Muscle layer of colon (tissue), 2 donors: ENCODE measurements around the gene PHF21B.

Source experiments
- H3K27ac ChIP-seq: one replicate; pipeline ENCODE4 v1.7.0; 2013; ENCODE audit warnings: low read depth, mild to moderate bottlenecking, low read length, moderate library complexity
- H3K27me3 ChIP-seq, 2 donors: one replicate each; pipeline ENCODE4 v1.7.0; 2013; ENCODE audit warnings: low read length in 2 of 2, mild to moderate bottlenecking in 2 of 2; ENCODE audit not compliant: insufficient read depth in 2 of 2, control insufficient read depth in 1 of 2
- H3K36me3 ChIP-seq: one replicate; pipeline ENCODE4 v1.7.0; 2013; ENCODE audit warnings: mild to moderate bottlenecking, low read length; ENCODE audit not compliant: insufficient read depth
- H3K4me1 ChIP-seq: one replicate; pipeline ENCODE4 v1.7.0; 2013; ENCODE audit warnings: mild to moderate bottlenecking, low read length; ENCODE audit not compliant: insufficient read depth
- H3K4me3 ChIP-seq, 2 donors: one replicate each; pipeline ENCODE4 v1.7.0; 2013; ENCODE audit warnings: low read length in 2 of 2, low read depth in 1 of 2, mild to moderate bottlenecking in 1 of 2, moderate library complexity in 1 of 2
- H3K9ac ChIP-seq: one replicate; pipeline ENCODE4 v1.7.0; 2013; ENCODE audit warnings: low read length
- H3K9me3 ChIP-seq: one replicate; pipeline ENCODE4 v1.7.0; 2013; ENCODE audit warnings: mild to moderate bottlenecking, low read length
- donor health status: abdominal sarcoma.
- donor health status: Adenocarcinoma of cecum.

The PHF21B gene

GRCh38 chr22:44894321-44894720, 115.5 kb downstream of the PHF21B start:
- Histone ChIP-seq H3K27me3 (no peaks in the 10 kb centered on the region), H3K4me3 (no peak overlapping the region), H3K27ac (no peak overlapping the region), H3K9ac (no peak overlapping the region), H3K36me3 (no peaks in the 10 kb centered on the region), H3K4me1 (no peaks in the 10 kb centered on the region), H3K9me3 (no peaks in the 10 kb centered on the region)

DNA sequence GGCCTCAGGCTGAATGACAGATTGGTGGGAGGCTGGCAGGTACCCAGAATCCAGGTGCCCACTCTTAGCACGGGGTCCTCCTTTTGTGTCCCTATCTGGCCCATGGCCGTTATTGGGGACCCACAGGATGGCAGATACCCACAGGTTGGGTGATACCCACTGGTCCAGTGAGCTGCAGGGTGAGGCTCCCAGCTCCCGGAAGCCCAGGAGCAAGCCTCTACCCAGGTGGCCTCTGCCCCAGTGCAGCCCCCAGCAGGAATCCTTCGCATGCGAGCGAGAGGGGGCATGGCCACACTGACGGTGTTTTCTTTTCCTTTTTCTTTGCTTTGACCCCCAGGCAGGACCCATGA, 116.1 kb downstream of the PHF21B start:
- no peaks in the 10 kb centered on the region for H3K36me3 ChIP-seq

GRCh38 chr22:44892803-44893730, 116.7 kb downstream of the PHF21B start:
- H3K4me1 ChIP-seq: no peaks in the 10 kb centered on the region
- H3K9me3 ChIP-seq: no peaks in the 10 kb centered on the region
- H3K36me3 ChIP-seq: no peaks in the 10 kb centered on the region
- no peak overlapping the region for H3K9ac ChIP-seq
- H3K4me3 ChIP-seq: no peak overlapping the region
- H3K27ac ChIP-seq: no peak overlapping the region
- no peaks in the 10 kb centered on the region for H3K27me3 ChIP-seq

More for the DNA sequence above, 116.1 kb downstream of the PHF21B start:
- Histone ChIP-seq H3K4me3 (no peak overlapping the region), H3K27me3 (no peaks in the 10 kb centered on the region), H3K27ac (no peak overlapping the region), H3K9ac (no peak overlapping the region), H3K9me3 (no peaks in the 10 kb centered on the region), H3K4me1 (no peaks in the 10 kb centered on the region)

GRCh38 chr22:44892243-44892642, 117.6 kb downstream of the PHF21B start:
- Histone ChIP-seq H3K27me3 (no peaks in the 10 kb centered on the region), H3K9me3 (no peaks in the 10 kb centered on the region)

DNA sequence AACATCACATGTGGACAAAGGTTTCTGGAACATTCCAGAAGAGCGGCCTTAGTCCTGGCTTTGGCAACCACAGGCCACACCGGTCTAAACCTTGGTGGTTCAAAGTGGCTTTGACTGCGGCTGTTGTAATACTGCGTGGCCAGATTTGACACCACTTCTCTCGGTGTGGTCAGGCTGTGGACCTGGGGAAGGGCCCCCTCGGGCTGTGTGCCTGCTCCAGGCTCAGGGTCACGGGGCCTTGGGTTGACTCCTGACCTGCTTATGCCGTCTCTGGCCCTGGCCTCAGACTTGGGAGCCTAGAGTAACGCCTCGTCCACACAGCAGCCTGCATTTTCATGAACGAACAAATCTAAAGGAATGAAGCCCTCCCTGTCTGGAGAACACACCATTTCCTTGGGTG, 118.0 kb downstream of the PHF21B start:
- no peaks in the 10 kb centered on the region for H3K9me3 ChIP-seq
- H3K36me3 ChIP-seq: no peaks in the 10 kb centered on the region
- H3K4me1 ChIP-seq: no peaks in the 10 kb centered on the region
- no peak overlapping the region for H3K9ac ChIP-seq
- H3K27ac ChIP-seq: no peak overlapping the region
- no peak overlapping the region for H3K4me3 ChIP-seq
- H3K27me3 ChIP-seq: no peaks in the 10 kb centered on the region

More at GRCh38 chr22:44892243-44892642, 117.6 kb downstream of the PHF21B start:
- no peaks in the 10 kb centered on the region for H3K36me3 ChIP-seq
- no peak overlapping the region for H3K9ac ChIP-seq
- no peak overlapping the region for H3K4me3 ChIP-seq
- no peaks in the 10 kb centered on the region for H3K4me1 ChIP-seq
- H3K27ac ChIP-seq: no peak overlapping the region

DNA sequence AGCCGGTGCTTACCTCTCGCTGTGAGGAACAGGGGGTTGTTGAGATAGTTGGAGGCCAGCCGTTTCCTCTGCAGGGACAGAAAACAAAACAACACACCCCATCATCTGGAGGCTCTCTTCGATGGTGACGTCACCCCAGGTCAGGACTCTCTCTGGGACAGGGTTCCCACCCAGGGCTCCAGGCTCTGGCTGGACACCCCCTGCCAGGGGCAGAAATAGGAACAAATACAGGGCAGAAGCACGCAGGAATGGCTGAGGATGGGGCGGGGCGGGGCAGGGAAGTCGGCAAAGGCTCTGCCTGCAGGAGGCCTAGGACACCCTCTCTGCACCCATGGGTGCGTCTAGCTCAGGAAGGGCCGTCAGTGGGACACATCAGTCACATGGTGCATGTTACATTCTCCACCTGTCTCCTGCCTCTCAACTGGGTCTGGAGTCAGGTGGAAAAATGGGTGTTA, 118.5 kb downstream of the PHF21B start:
- H3K36me3 ChIP-seq: no peaks in the 10 kb centered on the region
- H3K27ac ChIP-seq: no peak overlapping the region
- H3K9ac ChIP-seq: no peak overlapping the region
- no peaks in the 10 kb centered on the region for H3K4me1 ChIP-seq
- no peaks in the 10 kb centered on the region for H3K9me3 ChIP-seq
- H3K4me3 ChIP-seq: no peak overlapping the region
- no peaks in the 10 kb centered on the region for H3K27me3 ChIP-seq

DNA sequence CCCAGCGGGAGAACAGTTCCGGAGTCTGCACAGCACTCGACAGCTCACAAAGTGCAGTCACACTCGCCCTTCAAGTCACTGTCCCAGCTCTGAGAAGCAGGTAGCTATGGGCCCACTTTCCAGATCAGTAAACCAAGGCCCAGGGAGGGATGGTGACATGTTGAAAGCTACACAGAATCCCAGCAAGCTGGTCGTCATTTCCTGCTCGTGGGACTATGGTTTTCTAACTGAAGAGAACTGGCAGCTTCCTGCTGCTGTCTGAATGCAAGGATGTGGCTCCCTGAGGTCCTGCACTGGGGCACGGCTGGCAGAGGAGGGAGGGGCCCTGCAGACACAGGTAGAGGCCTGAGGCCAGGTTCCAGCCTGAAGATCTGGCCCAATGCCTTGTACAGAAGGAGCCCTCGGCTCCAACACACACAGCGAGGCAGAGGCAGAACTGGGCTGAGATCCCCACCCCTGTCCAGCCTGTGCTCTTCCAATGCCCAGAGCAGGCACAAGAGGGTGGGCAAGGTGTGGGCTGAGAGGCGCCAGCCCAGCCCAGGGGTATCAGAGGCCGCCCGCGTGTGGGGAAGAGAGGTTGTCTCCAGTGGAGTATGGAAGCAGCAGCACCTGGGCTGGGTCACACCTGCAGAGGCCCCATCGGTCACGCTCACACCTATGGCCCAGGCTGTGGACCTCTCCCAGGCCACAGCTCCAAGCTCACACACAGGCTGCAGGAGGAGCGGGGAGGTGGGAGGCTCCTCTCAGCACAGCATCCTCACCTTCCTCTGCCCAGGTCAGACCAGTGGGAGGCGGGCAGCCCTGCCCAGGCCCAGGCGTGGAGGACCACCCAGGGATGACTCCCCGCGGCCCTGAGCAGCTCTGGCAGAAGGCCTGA, 119.2 kb downstream of the PHF21B start:
- Histone ChIP-seq H3K27ac (no peak overlapping the region), H3K27me3 (no peaks in the 10 kb centered on the region), H3K4me1 (no peaks in the 10 kb centered on the region), H3K36me3 (no peaks in the 10 kb centered on the region), H3K9ac (no peak overlapping the region), H3K4me3 (no peak overlapping the region), H3K9me3 (no peaks in the 10 kb centered on the region)

GRCh38 chr22:44889255-44889878, 120.4 kb downstream of the PHF21B start:
- Histone ChIP-seq H3K9me3 (no peaks in the 10 kb centered on the region), H3K9ac (no peak overlapping the region), H3K4me3 (no peak overlapping the region), H3K27ac (no peak overlapping the region), H3K27me3 (no peaks in the 10 kb centered on the region), H3K4me1 (no peaks in the 10 kb centered on the region), H3K36me3 (no peaks in the 10 kb centered on the region)

GRCh38 chr22:44888491-44889254, 121.1 kb downstream of the PHF21B start:
- no peaks in the 10 kb centered on the region for H3K36me3 ChIP-seq
- H3K9me3 ChIP-seq: no peaks in the 10 kb centered on the region

DNA sequence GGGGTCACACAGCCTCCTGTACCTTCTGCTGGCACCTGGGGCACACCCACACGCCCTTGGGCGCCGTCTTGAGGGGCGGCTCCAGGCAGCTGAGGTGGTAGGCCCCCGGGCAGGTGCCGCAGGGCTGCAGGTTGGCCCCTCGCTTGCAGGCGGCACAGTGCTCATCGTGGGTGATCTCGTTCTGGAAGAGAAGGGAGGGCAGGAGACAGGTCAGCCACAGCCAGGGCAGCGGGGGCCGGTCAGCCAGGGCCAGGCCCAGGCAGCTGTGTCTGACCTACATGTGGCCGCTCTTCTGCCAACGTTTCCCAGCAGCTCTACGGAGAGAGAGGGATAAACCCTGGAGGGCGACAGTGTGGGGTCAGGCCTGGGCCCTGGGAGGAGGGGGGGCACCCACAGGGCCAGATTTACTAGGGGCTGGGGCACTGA, 121.9 kb downstream of the PHF21B start:
- Histone ChIP-seq H3K9me3 (no peaks in the 10 kb centered on the region), H3K27me3 (no peaks in the 10 kb centered on the region), H3K4me1 (no peaks in the 10 kb centered on the region), H3K27ac (no peak overlapping the region), H3K4me3 (no peak overlapping the region), H3K36me3 (no peaks in the 10 kb centered on the region), H3K9ac (no peak overlapping the region)

More at GRCh38 chr22:44888491-44889254, 121.1 kb downstream of the PHF21B start:
- Histone ChIP-seq H3K4me3 (no peak overlapping the region), H3K9ac (no peak overlapping the region), H3K4me1 (no peaks in the 10 kb centered on the region), H3K27ac (no peak overlapping the region), H3K27me3 (no peaks in the 10 kb centered on the region)
